Measurements from ENCODE around the gene ESPN.
"Not testable (repeated sequence)": the region's sequence is repeated elsewhere in the genome, so short reads cannot be mapped to it uniquely, and the experiment has no call there.

The ESPN gene

GRCh38 chr1:6454856-6455751 is 30.5 kb downstream of the ESPN start:
- no peak for DNase-seq (ENCODE audit: low read depth)
- no peak overlapping the region for H3K4me3 ChIP-seq (ENCODE audit: low read depth, low read length)
- TF ChIP-seq CTCF (IDR thresholded peaks at IDR 0.05; ENCODE audit: low read depth, low read length, missing control alignments), result no peak

- DNase-seq (ENCODE audit: low read depth); H3K4me3 ChIP-seq (ENCODE audit: low read depth, low read length): not testable (repeated sequence)
Observed at GRCh38 chr1:6455752-6456520, 31.4 kb downstream of the ESPN start.

DNA sequence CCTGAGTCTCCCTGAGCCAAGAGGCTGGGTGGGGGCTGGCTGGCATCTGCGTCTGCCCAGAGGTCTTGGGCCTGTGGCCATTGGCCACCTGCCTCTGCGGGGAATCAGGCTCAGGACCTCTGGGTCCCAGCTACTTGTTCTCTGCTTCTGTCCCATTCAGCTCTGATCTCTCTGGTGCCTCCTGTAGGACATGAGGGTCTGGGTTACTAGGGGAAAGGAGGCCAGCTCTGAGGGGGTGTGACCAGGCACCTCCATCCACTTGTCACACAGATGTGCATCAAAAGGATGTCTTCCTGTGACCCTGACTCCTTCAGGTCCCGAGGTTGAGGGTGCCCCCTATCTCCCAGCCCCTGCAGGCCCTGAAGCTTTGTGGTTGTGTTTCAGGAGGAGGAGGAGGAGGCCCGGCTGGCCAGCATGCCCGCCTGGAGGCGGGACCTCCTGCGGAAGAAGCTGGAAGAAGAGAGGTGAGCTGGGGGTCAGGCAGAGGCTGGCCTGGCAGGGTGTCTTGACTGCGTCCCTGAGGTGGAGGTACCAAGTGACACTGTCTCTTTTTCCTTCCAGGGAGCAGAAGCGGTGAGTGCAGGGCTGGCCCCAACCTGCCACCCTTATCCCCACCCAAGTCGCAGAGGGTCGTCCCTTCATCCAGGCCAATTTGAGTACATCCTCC is 32.4 kb downstream of the ESPN start:
- TF ChIP-seq CTCF (IDR thresholded peaks at IDR 0.05; ENCODE audit: low read depth, low read length, missing control alignments), result no peak
- no peak overlapping the region for H3K4me3 ChIP-seq (ENCODE audit: low read depth, low read length)
- DNase-seq (ENCODE audit: low read depth), result no peak

- no peak overlapping the region for H3K4me3 ChIP-seq (ENCODE audit: low read depth, low read length)
- no peak for TF ChIP-seq CTCF (IDR thresholded peaks at IDR 0.05; ENCODE audit: low read depth, low read length, missing control alignments)
- no peak for DNase-seq (ENCODE audit: low read depth)
Observed at GRCh38 chr1:6459850-6460265, 35.3 kb downstream of the ESPN start.

- peak overlapping the region; percentile 25; the same call in 1 of the 2 replicates for H3K4me3 ChIP-seq (ENCODE audit: low read depth, low read length)
- no peak for TF ChIP-seq CTCF (IDR thresholded peaks at IDR 0.05; ENCODE audit: low read depth, low read length, missing control alignments)
- no peak for DNase-seq (ENCODE audit: low read depth)
Observed at GRCh38 chr1:6460301-6461050, 35.9 kb downstream of the ESPN start.

GRCh38 chr1:6461051-6461530 is 36.5 kb downstream of the ESPN start:
- no peak for DNase-seq (ENCODE audit: low read depth)
- TF ChIP-seq CTCF (IDR thresholded peaks at IDR 0.05; ENCODE audit: low read depth, low read length, missing control alignments), result no peak
- no peak overlapping the region for H3K4me3 ChIP-seq (ENCODE audit: low read depth, low read length)

Data from GM12864 (cell line).